Stimulated activated effector memory CD8-positive, alpha-beta T cell treated with anti-CD3 and anti-CD28 coated beads, Interleukin-12 subunit alpha, Interleukin-12 subunit beta, amount 100 ng/mL, for 72 hours (primary cell): ENCODE results near the gene TRIM43B.
"Not testable (repeated sequence)": the region's sequence is repeated elsewhere in the genome, so short reads cannot be mapped to it uniquely, and the experiment has no call there.

Experiments used
- ATAC-seq: fragments of 150-1000 bp; cut with Tn5 transposase; 2 replicates; pipeline ENCODE4 v1.10.0; 2021
- DNase-seq, 2 donors: peaks; one replicate each; pipeline ENCODE4 v3.0.0; 2021 to 2022; ENCODE audit warnings: low spot score in 2 of 2
- H3K27ac Mint-ChIP-seq: one replicate; pipeline ENCODE4 v1.8.0; 2022; ENCODE audit warnings: mild to moderate bottlenecking, mixed read lengths
- H3K36me3 Mint-ChIP-seq: one replicate; pipeline ENCODE4 v1.8.0; 2022; ENCODE audit warnings: mild to moderate bottlenecking, mixed read lengths
- H3K4me1 Mint-ChIP-seq: one replicate; pipeline ENCODE4 v1.8.0; 2022; ENCODE audit warnings: mixed read lengths
- H3K4me3 Mint-ChIP-seq: one replicate; pipeline ENCODE4 v1.8.0; 2022; ENCODE audit warnings: mild to moderate bottlenecking, mixed read lengths
- H3K9me3 Mint-ChIP-seq: one replicate; pipeline ENCODE4 v1.8.0; 2022; ENCODE audit warnings: mixed read lengths

Gene TRIM43B

DNA sequence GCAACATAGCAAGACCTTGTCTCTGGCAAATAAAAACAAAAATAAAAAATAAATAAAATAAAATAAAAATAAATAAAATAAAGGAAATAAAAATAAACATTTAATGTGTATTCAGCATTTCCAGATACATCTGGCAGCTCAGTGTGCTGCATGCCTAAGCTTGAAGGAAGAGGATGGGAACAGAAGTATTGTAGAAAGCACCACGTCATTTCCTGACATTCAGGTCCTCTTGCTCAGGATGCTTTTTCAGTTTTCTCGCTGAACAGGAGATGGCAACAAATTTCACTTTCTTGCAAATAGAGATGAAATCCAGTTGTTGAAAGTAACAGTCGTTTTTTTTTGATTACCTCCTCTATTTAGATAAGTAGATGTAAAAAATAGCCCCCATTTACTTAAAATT, 21.3 kb downstream of the TRIM43B start:
- not testable (repeated sequence) for DNase-seq, H3K4me3 Mint-ChIP-seq, ATAC-seq, H3K9me3 Mint-ChIP-seq, H3K4me1 Mint-ChIP-seq, H3K36me3 Mint-ChIP-seq, H3K27ac Mint-ChIP-seq

DNA sequence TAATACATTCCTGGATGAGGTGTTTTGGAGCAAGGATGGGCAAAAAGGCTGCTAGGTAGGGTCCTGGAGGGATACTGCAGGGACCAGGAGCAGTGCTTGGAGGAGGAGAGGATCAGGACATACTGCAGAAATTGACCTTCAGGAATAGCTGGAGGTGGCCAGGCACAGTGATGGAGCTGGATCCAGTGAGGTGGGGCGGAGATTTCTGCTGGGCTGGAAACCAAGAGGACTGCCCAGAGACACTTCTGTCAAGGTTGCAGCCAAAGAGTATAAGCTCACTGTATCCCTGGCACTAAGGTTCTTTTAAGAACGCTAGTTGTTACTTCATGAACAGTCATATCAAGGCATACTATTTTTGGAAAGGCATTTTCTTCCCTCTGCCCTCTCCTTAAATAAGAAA, 39.2 kb downstream of the TRIM43B start:
- H3K9me3 Mint-ChIP-seq, H3K36me3 Mint-ChIP-seq, H3K27ac Mint-ChIP-seq, H3K4me1 Mint-ChIP-seq, DNase-seq, ATAC-seq, H3K4me3 Mint-ChIP-seq: not testable (repeated sequence)

DNA sequence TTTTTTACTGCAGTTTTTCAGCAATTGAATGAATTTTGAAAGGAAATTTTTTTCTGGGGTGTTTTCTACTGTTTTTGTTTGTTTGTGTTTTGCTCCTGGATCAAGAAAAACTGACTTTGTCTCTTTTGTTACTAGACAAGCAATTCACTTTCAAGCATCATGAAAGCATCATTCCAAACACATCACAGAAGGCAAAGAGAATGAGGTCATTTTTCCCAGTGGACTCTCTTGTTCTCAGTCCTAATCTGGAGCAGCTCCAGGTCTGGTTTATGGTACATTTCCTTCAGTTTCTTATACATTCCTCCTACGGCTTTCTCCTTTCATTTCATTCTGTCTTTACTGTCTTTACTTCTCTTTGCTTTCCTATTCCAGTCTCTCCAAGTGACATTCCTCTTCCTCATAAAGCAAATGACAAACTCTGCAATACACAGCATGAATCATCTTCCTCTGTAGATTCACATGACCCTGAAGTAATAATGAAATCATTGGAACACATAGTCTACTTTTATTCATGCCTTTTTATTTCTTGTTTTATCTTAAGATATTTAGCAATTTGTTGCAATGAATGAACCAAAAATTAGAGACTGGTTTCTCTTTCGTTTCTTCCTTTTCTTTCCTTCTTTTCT, 42.0 kb downstream of the TRIM43B start:
- H3K27ac Mint-ChIP-seq, H3K4me1 Mint-ChIP-seq, ATAC-seq, DNase-seq, H3K4me3 Mint-ChIP-seq, H3K36me3 Mint-ChIP-seq, H3K9me3 Mint-ChIP-seq: not testable (repeated sequence)

DNA sequence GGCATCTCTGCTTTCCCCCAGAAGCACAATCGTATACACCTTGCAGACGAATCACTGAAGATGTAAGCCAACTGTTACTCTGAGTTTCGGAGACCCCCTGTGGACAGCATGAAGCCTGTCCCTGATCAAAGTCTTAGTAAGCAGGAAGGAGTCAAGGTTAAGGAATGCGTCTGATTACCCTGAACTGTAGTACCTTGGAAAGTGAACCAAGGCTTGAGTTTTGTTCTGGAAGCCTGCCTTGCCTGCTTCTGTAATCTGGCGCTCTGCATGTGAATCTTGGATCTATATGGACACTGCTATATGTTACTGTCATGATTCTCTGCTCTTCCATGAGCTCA, 48.7 kb downstream of the TRIM43B start:
- not testable (repeated sequence) for H3K9me3 Mint-ChIP-seq, DNase-seq, H3K27ac Mint-ChIP-seq, H3K4me1 Mint-ChIP-seq, H3K36me3 Mint-ChIP-seq, ATAC-seq, H3K4me3 Mint-ChIP-seq

DNA sequence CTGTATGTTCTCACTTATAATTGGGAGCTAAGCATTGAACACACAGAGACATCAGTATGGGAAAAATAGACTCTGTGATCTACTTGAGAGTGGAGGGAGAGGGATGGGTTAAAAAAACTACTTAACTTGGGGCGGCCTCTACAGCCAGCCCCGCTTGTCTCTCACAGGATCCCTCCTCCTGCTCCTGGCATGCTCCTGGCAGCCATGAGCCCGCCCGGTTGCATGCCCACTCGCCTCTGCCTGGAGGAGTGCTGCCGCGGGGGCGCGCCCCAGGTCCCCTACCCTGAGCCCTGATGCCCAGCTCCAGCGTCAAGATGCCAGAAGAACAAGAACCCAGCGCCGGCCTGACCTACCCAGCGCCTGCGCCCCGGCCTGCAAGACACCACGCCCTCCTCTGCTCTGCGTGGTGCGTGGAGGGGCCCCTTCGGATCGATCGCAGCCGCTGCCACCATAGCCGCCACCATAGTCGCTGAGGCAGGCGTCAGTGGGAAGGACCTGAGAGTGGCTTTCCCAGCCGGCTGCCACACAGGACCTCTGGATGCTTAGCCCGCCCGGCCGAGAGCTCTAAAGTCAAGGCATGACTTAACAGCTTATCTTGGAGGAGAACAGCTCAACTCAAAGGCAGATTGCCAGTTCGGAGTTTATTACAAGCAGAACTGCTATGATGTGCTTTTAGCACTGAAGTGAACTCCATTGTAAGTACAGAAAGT, 49.2 kb downstream of the TRIM43B start:
- peak; percentile 6 for ATAC-seq
- H3K27ac Mint-ChIP-seq, H3K9me3 Mint-ChIP-seq, H3K4me1 Mint-ChIP-seq, H3K36me3 Mint-ChIP-seq, H3K4me3 Mint-ChIP-seq, DNase-seq: not testable (repeated sequence)

DNA sequence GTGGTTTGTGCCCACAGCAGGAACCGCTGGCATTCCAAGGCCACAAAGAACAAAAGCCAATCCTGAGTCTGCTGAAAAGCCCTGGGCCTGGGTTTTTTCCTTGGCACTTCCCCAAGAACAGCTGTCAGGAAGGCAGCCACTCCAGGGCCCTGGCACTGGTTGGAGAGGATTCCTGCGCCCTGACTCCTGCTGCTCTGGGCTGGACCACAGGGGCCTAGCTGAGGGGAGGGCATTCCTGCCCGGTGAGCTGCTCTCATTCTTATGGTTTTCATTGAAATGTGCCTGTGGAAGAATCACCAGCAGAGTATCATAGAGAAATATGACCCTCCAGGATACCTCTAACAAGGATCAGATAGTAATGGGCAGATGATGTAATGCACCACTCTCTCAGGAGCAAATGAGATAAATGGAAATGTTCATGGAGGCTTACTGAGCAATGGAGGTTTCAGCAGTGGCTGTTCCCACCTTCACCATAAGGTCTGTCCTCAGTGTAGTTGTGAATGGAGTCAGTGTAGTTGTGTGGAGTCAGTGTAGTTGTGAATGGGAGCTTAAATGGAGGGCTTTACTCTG, 50.0 kb downstream of the TRIM43B start:
- not testable (repeated sequence) for H3K27ac Mint-ChIP-seq, H3K9me3 Mint-ChIP-seq, H3K36me3 Mint-ChIP-seq, ATAC-seq, DNase-seq, H3K4me1 Mint-ChIP-seq, H3K4me3 Mint-ChIP-seq

DNA sequence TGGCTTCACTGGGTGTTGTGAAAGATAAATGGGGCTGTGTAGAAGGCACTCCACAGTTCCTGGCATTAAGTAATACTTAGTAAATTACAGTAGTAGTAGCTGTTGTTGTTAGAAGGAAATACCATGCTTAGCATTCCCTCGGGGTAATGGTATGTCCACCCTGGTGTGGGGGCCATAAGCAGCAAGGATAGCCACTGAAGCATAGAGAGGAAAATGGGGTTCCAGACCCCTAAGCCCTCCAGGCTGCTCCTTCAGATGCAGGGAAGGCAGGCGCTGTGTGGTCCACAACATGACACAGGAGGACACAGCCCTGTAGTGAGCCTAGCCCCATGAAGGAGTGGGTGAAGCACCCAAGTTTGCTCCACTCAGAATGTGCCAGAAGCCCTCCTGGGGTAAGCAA, 50.6 kb downstream of the TRIM43B start:
- not testable (repeated sequence) for H3K9me3 Mint-ChIP-seq, DNase-seq, H3K4me1 Mint-ChIP-seq

DNA sequence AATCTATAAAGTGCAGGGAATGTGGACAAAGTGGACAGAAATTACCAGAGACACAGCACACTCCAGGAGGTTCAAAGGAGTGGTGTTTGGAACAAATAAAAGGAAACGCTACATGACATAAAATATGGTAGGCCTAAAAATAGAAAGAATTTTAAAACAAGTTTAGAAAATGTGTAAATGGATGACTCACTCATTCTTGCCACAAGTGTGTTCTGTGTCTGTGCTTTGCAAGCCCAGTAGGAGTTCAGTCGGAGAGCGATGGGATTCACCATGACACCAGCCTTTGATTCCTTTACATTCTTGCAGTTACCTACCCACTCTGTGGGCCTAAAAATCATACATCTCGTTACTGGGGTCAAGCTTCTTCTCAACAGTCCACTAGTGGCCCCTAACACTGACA, 51.2 kb downstream of the TRIM43B start:
- ATAC-seq, H3K9me3 Mint-ChIP-seq, H3K36me3 Mint-ChIP-seq, H3K27ac Mint-ChIP-seq, DNase-seq, H3K4me3 Mint-ChIP-seq, H3K4me1 Mint-ChIP-seq: not testable (repeated sequence)

More for the DNA sequence above, 50.6 kb downstream of the TRIM43B start:
- not testable (repeated sequence) for H3K4me3 Mint-ChIP-seq, H3K36me3 Mint-ChIP-seq, H3K27ac Mint-ChIP-seq, ATAC-seq

DNA sequence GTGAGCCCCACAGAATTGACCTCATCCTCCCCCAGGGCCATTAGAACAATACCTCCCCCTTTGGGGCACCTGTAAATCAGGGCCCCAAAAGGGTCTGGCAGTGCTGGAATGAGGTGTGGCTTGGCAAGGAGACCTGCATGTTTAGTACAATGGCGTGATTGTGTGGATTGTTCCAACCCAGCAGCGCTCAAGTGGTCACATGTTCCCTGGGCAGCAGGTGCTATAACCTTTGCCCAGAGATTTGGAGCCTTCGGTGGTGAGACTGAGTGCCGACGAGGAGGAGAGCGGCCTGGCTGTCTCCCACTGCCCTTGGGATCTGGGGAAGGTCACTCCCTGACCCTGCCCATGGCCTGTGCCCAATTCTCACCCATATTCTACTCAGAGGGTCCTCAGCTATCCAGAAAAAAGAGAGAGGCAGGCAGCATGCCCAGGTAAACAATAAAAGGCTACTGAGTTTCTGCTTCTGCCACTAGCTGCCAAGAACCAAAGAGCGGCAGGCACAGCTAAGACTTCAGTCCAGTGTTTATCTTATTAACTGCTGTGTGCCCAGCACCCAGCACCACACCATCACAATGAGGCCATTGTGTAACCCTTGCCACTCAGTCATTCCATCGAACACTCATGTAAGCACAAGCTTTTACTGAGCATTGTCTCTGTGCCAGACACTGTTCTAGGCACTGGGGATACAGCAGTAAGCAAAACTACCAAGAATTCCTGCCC, 54.6 kb downstream of the TRIM43B start:
- ATAC-seq, H3K9me3 Mint-ChIP-seq, H3K4me3 Mint-ChIP-seq, H3K36me3 Mint-ChIP-seq, H3K4me1 Mint-ChIP-seq, H3K27ac Mint-ChIP-seq, DNase-seq: not testable (repeated sequence)

DNA sequence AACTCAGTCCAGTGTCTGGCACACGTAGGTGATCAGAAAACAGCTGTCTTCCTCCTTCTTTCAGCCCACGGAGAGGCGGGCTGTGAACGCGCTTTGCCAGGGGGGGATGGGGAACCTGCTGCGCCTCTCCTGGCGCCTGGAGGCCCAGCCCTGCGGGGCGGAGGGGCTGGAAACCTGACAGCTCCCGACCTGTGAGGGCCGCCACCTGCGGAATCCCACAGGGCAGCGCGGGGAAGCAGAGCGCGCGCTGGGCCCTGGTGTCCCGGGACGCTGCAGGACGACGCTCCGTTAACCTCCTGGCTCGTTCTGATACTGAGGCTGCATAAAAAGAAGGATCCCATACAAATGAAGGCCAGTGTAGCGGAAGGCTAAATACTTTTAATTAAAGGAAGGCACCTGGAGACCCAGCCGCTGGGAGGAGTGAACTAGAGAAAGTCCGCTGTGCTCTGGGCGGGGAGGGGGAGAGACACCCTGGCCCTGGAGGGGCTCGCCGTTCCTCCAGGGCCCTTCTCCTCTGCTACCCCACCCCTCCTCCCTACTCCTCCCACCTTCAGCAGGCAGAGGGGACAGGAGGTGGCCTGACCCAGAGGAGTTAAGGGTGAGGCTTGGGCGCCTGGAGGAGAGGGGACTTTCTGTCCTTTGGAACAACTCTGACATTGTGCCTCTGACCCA, 57.2 kb downstream of the TRIM43B start:
- ATAC-seq = not testable (repeated sequence)

More for the DNA sequence above, 57.2 kb downstream of the TRIM43B start:
- H3K36me3 Mint-ChIP-seq, DNase-seq, H3K4me3 Mint-ChIP-seq, H3K4me1 Mint-ChIP-seq, H3K27ac Mint-ChIP-seq, H3K9me3 Mint-ChIP-seq: not testable (repeated sequence)
